ENCODE data around the gene DPM3.

DNA sequence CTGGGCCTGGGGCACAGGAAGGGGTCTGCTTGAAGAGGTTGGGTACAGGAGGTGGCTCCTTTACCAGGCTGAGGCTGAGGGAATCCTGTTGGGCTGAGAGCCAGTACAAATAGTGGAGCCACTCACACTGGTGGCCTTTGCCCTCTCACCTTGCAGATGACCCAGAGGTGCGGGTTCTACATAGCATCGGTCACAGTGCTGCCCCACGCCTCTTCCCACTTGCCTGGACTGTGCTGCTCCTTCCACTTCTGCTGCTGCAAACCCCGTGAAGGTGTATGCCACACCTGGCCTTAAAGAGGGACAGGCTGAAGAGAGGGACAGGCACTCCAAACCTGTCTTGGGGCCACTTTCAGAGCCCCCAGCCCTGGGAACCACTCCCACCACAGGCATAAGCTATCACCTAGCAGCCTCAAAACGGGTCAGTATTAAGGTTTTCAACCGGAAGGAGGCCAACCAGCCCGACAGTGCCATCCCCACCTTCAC lies 6.5 kb downstream of the DPM3 start:
- no peak for TF ChIP-seq POLR2A (IDR thresholded peaks at IDR 0.05)
- TF ChIP-seq CTCF (IDR thresholded peaks at IDR 0.05), result no peak

All from right lobe of liver (tissue), 4 donors.